Skeletal muscle tissue (tissue), 4 donors: ENCODE measurements around the gene TUBA3E. TPM values are rescaled to one million over a fixed set of nuclear protein-coding genes. Genes with fewer than 3 reads are reported as not detected.
"Not testable (repeated sequence)": the region's sequence is repeated elsewhere in the genome, so short reads cannot be mapped to it uniquely, and the experiment has no call there.

Experiments used
- H3K27ac ChIP-seq: one replicate; pipeline ENCODE4 v1.7.0; 2013; ENCODE audit warnings: mild to moderate bottlenecking, low read depth, low read length, inconsistent platforms
- H3K27me3 ChIP-seq, 3 donors: one replicate each; pipeline ENCODE4 v1.7.0; 2013; ENCODE audit warnings: low read length in 3 of 3; ENCODE audit not compliant: control insufficient read depth in 3 of 3, insufficient read depth in 3 of 3
- H3K36me3 ChIP-seq, 3 donors: one replicate each; pipeline ENCODE4 v1.7.0; 2013; ENCODE audit warnings: low read length in 3 of 3; ENCODE audit not compliant: control insufficient read depth in 3 of 3, insufficient read depth in 3 of 3
- H3K4me1 ChIP-seq, 3 donors: one replicate each; pipeline ENCODE4 v1.7.0; 2013; ENCODE audit warnings: low read length in 3 of 3, mild to moderate bottlenecking in 3 of 3; ENCODE audit not compliant: control insufficient read depth in 3 of 3, insufficient read depth in 3 of 3
- H3K4me3 ChIP-seq, 3 donors: one replicate each; pipeline ENCODE4 v1.7.0; 2013; ENCODE audit warnings: low read length in 3 of 3
- H3K9ac ChIP-seq, 3 donors: one replicate each; pipeline ENCODE4 v1.7.0; 2013; ENCODE audit warnings: low read length in 3 of 3, mild to moderate bottlenecking in 3 of 3, moderate library complexity in 2 of 3, low read depth in 1 of 3
- H3K9me3 ChIP-seq, 3 donors: one replicate each; pipeline ENCODE4 v1.7.0; 2013; ENCODE audit warnings: low read length in 3 of 3; ENCODE audit not compliant: control insufficient read depth in 3 of 3
- total RNA-seq: library from RNA; depleted of rRNA; stranded (reverse); fragments of >200 nt; gene quantifications from one replicate; pipeline ENCODE4 v1.2.3, GENCODE V29; 2014
- donor health status: Osteomylitis.

Gene TUBA3E
- total RNA-seq, 1 donor from 2014 or later, result not detected

DNA sequence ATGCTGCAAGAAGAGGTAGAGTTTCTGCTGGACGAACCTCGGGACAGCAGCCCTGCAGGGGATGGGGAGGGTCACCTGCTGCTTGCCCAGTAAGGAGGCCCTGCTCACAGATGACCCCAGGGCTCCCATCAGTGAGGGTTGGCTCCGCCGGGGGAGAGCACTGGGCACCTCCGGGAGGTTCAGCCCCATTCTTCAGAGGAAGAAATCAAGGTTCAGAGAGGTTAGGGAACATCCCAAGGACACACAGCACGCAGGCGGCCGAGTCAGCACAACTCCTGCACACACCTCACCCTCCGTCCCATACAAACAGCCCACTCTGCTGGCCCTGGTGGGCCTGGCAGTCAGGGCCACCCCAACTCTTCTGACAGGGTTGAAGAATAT, 41.6 kb downstream of the TUBA3E start:
- Histone ChIP-seq H3K36me3 (peaks cover 10 to 26% (median 21%) of the 10 kb centered on the region in 3 donors), H3K27ac (no peak overlapping the region), H3K27me3 (no peaks in the 10 kb centered on the region), H3K9ac (no peak overlapping the region), H3K9me3 (no peaks in the 10 kb centered on the region), H3K4me1 (no peaks in the 10 kb centered on the region), H3K4me3 (no peak overlapping the region)

DNA sequence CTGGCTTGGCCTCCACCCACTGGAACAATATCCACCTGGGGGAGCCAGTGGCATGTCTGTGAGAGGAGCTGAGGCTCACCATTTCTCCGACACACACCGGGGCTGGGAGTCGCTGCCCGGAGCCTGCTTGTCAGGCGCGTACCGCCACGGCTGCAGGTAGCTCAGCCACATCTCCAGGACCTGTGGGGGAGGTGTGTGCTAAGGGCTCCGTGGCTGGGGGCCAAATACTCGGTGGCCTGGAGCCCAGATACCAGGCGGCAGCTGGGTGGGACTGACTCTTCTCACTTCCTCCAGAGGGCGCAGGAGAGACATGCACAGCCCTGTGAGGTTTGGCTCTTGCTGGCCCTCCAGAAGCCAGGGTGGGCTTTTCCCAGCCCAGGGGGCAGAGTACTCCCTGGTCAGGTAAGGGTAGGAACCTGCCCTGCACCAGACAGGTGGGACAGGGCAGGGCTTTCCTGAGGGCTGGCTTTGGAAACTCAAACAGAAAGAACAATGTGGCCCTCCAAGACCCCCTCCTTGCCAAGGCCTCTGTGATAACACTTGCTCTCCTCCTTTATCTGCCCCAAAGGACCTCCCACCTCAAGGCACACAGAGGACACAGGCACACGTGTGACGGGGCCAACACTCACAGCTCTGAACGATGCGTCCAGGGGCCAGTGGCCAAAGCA, 42.1 kb downstream of the TUBA3E start:
- not testable (repeated sequence) for H3K27ac ChIP-seq, H3K4me1 ChIP-seq, H3K9me3 ChIP-seq, H3K9ac ChIP-seq, H3K4me3 ChIP-seq, H3K27me3 ChIP-seq
- H3K36me3 ChIP-seq, result peaks cover 10 to 26% (median 21%) of the 10 kb centered on the region in 3 donors

DNA sequence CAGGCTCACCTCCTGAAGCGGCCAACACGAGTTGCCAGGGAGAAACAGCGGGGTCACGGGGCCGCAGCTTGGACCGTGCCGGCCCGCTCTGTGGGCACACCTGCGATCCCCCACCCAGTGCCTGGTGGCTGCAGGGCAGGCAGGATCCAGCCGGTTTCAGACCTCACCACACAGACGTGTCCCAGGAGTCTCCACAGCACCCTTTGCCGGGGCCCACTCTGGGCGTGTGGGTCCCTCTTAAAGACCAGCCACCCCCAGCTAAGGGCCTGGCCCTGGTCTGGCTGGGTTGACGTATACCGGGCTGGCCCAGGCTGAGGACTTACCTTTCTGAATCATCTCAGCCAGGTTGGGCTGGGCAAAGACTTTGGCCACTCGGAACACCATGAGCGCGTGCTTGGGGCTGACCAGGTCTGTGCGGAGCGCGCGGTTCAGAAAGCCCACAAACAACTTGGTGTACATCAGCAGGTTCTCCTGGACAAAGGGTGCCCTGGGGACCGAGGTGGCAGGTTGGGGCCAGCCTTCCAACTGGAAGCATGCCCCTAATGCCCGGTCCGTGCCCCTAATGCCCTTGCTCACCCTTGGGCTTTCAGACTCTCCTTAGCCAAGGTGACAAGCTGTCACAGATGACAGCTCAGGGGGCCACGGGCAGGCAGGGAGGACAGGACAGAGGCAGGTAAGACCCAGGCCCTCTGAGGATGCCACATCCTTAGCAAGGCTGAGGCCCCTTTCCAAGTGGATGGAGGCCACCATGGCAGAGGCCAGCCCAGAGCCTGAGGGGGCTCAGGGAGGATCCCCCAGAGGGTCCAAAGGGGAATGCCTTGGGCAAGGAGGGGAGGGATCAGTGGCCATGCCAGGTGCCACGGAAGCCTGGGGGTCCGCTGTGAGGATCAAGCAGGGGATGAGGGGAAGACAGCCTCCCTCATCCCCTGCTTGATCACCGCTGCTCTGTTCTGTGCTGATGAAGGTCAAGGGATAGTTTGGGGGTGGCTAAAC, 43.2 kb downstream of the TUBA3E start:
- Histone ChIP-seq H3K27me3 (no peaks in the 10 kb centered on the region), H3K9ac (no peak overlapping the region), H3K9me3 (no peaks in the 10 kb centered on the region), H3K4me3 (no peak overlapping the region), H3K27ac (no peak overlapping the region), H3K4me1 (no peaks in the 10 kb centered on the region), H3K36me3 (peaks cover 10 to 26% (median 21%) of the 10 kb centered on the region in 3 donors)

DNA sequence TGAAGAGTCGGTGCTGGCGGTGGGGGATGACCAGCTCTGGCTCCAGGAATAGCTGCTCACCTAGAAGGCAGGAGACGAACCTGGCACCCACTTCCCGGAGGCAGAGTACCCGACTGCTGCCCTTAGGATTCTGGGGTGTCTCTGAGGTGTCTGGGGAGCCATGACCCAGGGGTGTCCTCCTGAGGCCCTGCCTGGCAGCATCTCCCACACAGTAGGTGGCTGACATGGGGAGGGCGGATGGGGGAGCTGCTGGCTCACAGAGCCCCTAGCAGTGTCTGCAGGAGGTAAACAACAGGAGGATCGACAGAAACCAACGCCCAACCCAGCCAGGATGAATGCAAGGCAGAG, 43.8 kb downstream of the TUBA3E start:
- peaks cover 10 to 26% (median 16%) of the 10 kb centered on the region in 3 donors for H3K36me3 ChIP-seq
- H3K9ac ChIP-seq, result not testable (repeated sequence)

DNA sequence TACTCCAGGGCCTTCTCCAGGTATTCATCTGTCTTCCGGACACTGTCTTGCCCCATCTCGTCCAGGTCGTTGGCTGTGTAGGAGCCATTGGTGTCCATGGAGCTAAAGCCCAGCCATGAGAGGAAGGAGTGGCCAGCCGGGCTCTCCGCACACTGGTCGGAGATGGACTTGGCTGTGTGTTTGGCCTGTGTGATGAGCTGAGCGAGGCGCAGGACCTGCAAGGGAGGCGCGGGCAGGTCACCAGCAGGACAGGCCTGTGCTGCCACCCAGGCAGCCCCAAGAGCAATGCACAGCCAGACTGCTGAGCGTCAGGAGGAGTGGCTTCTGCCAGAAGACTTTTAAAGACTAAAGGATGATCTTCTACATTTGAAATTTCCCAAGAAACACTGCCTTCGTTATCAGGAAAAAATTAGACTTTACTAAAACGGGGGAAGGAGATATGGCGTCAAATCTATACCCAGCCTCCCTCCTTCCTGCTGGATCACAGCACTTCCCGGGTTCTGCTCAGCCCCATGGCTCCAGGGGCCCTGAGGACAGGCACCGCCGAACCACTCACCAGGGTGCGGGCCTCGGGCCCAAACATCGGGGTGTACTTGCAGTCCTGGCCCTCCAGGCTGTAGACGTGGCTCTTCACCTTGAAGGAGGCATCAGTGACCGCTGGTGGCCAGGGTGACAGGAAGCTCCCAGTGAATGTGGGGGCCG, 44.4 kb downstream of the TUBA3E start:
- not testable (repeated sequence) for H3K9ac ChIP-seq, H3K4me1 ChIP-seq, H3K27ac ChIP-seq, H3K4me3 ChIP-seq, H3K9me3 ChIP-seq, H3K27me3 ChIP-seq
- H3K36me3 ChIP-seq, result peaks cover 10 to 24% (median 16%) of the 10 kb centered on the region in 3 donors

More for the DNA sequence above, 43.8 kb downstream of the TUBA3E start:
- not testable (repeated sequence) for H3K27me3 ChIP-seq, H3K4me3 ChIP-seq, H3K27ac ChIP-seq, H3K9me3 ChIP-seq, H3K4me1 ChIP-seq

DNA sequence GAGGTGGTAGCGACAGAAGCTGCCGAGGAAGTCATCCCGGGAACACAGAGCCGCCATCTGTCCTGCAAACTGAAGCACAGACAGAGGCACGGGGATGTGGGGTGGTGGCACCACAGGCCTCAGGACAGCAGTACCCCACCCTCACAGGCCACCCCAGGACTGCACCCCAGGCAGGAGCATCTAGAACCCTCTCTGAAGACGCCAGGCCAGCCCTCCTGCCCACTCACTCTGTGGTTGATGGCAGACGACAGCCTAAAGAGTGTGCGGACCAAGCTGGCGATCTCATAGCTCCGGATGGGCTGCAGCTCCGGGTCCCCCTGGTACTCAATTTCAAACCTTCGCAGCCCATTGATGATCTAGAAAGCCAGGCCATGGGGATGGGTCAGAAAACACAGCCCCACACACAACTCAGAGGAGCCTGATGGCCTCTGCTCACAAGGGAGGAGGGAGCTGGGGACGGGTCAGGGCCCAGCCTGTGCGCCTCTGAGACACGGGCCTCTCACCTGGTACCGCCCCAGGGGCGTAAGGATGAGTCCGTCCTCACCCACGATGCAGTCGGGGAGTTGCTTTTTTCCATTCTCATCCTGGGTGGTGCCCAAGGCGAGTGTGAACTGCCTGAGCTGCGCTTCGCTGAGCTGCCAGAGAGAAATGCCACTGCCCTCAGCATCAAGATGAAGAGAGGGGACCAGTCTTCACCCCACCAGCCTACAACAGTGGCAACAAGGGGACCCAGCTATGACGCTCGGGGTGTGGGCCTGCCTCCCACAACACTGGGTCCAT, 45.2 kb downstream of the TUBA3E start:
- Histone ChIP-seq H3K4me3 (no peak overlapping the region), H3K36me3 (peaks cover 8 to 21% (median 14%) of the 10 kb centered on the region in 3 donors), H3K27ac (no peak overlapping the region), H3K27me3 (no peaks in the 10 kb centered on the region), H3K9ac (no peak overlapping the region), H3K4me1 (no peaks in the 10 kb centered on the region), H3K9me3 (no peaks in the 10 kb centered on the region)

DNA sequence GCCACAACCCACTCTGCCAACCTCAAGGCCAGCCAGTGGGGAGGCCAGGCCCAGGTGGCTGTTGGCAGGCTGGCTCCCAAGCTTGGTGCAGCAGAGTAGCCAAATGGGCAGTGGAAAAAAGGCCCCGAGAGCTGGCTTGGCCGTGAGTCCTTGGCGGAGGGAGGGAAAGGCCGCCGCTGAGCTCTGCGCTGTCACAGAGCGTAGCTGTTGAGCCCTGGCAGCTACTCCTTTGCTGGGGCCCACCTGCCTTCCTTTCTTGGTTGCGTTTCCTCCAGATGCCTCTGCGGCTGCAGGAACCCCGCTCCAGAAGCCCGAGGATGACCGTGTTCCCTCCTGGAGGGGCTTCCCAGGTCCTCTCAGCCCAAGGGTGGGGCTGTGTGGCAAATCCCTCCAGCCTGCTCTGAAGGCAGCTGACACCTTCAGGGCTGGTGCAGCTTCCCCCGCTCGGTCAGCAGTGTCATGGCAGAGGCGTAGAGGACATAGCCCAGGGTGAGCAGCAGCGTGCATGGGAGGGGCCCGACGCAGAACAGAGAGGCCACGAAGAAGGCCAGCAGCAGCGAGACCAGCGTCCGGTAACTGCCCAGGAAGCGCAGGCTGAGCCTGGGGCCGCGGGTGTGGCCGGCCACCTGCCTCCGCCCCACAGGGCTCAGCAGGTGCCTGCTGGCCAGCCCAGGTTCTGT, 46.0 kb downstream of the TUBA3E start:
- H3K9me3 ChIP-seq, H3K4me1 ChIP-seq, H3K27me3 ChIP-seq, H3K9ac ChIP-seq, H3K27ac ChIP-seq, H3K4me3 ChIP-seq: not testable (repeated sequence)
- H3K36me3 ChIP-seq, result peaks cover 8 to 21% (median 14%) of the 10 kb centered on the region in 3 donors

DNA sequence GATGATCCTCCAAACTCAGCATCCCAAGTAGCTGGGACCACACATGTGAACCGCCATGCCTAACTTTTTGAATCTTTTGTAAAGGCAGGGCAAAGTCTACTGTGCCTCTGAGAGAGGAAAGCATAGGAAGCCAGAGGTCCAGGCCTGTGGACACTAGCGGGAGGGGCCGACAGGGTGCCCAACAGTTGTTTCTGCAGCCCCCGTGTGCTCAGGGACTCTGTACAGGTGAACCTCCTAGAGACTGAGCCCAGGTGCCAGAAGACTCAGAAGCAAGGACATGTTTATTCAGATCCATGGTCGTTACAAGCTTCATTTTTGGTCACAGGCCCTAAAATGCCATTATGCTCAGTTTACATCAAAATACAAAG, 47.1 kb downstream of the TUBA3E start:
- not testable (repeated sequence) for H3K27ac ChIP-seq, H3K4me3 ChIP-seq, H3K4me1 ChIP-seq, H3K9me3 ChIP-seq, H3K27me3 ChIP-seq, H3K9ac ChIP-seq
- peaks cover 8 to 21% (median 12%) of the 10 kb centered on the region in 3 donors for H3K36me3 ChIP-seq
